ENCODE measurements around the gene PARVA.

DNA sequence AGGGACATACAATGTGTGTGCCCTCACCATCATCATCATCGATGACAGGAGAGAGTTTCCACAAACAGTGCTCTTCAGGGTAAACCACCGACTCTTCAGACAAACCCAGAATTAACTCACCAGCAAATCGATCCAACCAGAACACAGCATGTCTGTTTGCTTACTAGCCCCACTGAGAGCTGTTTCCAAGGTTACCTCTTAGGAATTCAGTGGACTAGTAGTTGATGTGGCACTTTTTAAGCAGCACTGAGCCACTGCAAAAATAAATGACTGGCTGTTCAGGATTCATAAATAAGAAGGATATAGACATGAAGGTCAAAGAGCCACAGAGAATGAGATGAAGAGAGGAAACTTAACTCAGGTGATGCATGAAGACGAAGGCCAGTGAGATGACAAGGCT lies 83.1 kb downstream of the PARVA start:
- no peak for TF ChIP-seq CTCF (IDR thresholded peaks at IDR 0.05)
- no peak for TF ChIP-seq POLR2A (IDR thresholded peaks at IDR 0.05)

Measured in lower leg skin (tissue), 3 donors.